Astrocyte (in vitro differentiated cells and primary cell): ENCODE results near the gene MYMK.

Experiments
- EZH2 ChIP-seq: IDR thresholded peaks from 2 replicates; pipeline ENCODE4 v1.6.1; 2012; ENCODE audit warnings: mild to moderate bottlenecking, low read length, inconsistent platforms; ENCODE audit not compliant: insufficient read depth
- TF ChIP-seq, protein P1 (sequence below): IDR thresholded peaks from 2 replicates; pipeline ENCODE4 v1.5.1; 2011; ENCODE audit warnings: low read depth, mild to moderate bottlenecking, inconsistent platforms, low read length, moderate library complexity; ENCODE audit not compliant: insufficient read depth

DNA sequence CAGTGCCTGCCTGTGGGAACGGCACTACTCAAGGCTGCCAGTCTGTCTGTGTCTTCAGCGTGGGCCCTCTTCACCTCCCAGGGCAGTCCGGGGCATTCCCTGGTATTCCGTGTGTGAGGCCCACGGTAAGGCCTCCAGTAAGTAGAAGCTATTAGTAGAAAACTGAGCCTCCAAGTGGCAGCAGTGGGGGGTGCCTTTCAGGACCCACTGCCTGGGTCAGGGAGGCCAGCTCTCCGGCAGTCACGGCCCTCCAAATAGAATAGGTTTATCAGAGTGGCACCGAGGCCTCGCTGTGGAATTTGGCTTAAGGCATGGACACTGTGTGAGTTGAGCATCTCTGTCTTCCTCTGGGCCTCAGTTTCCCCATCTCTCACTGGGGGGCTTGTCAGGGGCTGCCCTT lies 32.8 kb upstream of the MYMK start:
- TF ChIP-seq, protein P1, sequence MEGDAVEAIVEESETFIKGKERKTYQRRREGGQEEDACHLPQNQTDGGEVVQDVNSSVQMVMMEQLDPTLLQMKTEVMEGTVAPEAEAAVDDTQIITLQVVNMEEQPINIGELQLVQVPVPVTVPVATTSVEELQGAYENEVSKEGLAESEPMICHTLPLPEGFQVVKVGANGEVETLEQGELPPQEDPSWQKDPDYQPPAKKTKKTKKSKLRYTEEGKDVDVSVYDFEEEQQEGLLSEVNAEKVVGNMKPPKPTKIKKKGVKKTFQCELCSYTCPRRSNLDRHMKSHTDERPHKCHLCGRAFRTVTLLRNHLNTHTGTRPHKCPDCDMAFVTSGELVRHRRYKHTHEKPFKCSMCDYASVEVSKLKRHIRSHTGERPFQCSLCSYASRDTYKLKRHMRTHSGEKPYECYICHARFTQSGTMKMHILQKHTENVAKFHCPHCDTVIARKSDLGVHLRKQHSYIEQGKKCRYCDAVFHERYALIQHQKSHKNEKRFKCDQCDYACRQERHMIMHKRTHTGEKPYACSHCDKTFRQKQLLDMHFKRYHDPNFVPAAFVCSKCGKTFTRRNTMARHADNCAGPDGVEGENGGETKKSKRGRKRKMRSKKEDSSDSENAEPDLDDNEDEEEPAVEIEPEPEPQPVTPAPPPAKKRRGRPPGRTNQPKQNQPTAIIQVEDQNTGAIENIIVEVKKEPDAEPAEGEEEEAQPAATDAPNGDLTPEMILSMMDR = no peak
- TF ChIP-seq EZH2 = no peak
